Common myeloid progenitor, CD34-positive (primary cell): Measurements from ENCODE around the gene KRTAP10-4. TPM values are rescaled to one million over a fixed set of nuclear protein-coding genes. Genes with fewer than 3 reads are reported as not detected.
"Not testable (repeated sequence)": the region's sequence is repeated elsewhere in the genome, so short reads cannot be mapped to it uniquely, and the experiment has no call there.

ENCODE experiments used
- CTCF ChIA-PET: fragments of 350-600 bp; sonication (Branson Sonifier 250); formaldehyde crosslinking; loops from one replicate; lab custom pipeline; 2021; ENCODE audit warnings: antibody characterized with exemption; lab: Charles Lee
- POLR2A ChIA-PET: fragments of 350-600 bp; sonication (Branson Sonifier 250); formaldehyde crosslinking; loops from one replicate; lab custom pipeline; 2021; ENCODE audit warnings: antibody characterized with exemption; lab: Charles Lee
- DNase-seq, 3 donors: peaks; one replicate each; pipeline versions ENCODE4 v3.0.0 to v3.0.0-alpha.2; 2013
- H3K27ac ChIP-seq, 2 experiments: 1 replicate in 1 of 2; 2 replicates in 1 of 2; pipeline ENCODE4 v1.7.0; 2013; ENCODE audit warnings: inconsistent platforms in 2 of 2, low read length in 2 of 2, mild to moderate bottlenecking in 2 of 2, low read depth in 1 of 2, moderate library complexity in 1 of 2; ENCODE audit not compliant: severe bottlenecking in 2 of 2, insufficient read depth in 1 of 2, poor library complexity in 1 of 2
- H3K27me3 ChIP-seq, 5 experiments: replicated peaks in 2 of 5; 1 replicate in 3 of 5; 2 replicates in 2 of 5; pipeline versions ENCODE4 v1.6.1 to v1.7.0; 2013; ENCODE audit warnings: low read length in 4 of 5, mild to moderate bottlenecking in 2 of 5, moderate library complexity in 2 of 5, inconsistent platforms in 1 of 5; ENCODE audit not compliant: insufficient read depth in 5 of 5, control insufficient read depth in 4 of 5
- H3K36me3 ChIP-seq, 4 experiments: 1 replicate in 2 of 4; 2 replicates in 2 of 4; pipeline versions ENCODE4 v1.6.1 to v1.7.0; 2013; ENCODE audit warnings: low read length in 3 of 4, control low read depth in 1 of 4, mild to moderate bottlenecking in 1 of 4; ENCODE audit not compliant: control insufficient read depth in 4 of 4, insufficient read depth in 4 of 4
- H3K4me1 ChIP-seq, 4 experiments: 1 replicate in 3 of 4; 2 replicates in 1 of 4; pipeline versions ENCODE4 v1.6.1 to v1.7.1; 2013; ENCODE audit warnings: low read length in 3 of 4, mild to moderate bottlenecking in 3 of 4, control low read depth in 1 of 4, inconsistent platforms in 1 of 4, moderate library complexity in 1 of 4; ENCODE audit not compliant: control insufficient read depth in 4 of 4, insufficient read depth in 4 of 4; ENCODE audit errors: control extremely low read depth in 1 of 4
- H3K4me3 ChIP-seq, 7 experiments: 1 replicate in 4 of 7; 2 replicates in 3 of 7; pipeline versions ENCODE4 v1.5.1 to v1.7.0; 2013; ENCODE audit warnings: mild to moderate bottlenecking in 7 of 7, low read length in 6 of 7, moderate library complexity in 6 of 7, inconsistent platforms in 2 of 7, low read depth in 2 of 7, control low read depth in 1 of 7; ENCODE audit not compliant: insufficient read depth in 4 of 7, control insufficient read depth in 1 of 7; ENCODE audit errors: extremely low read depth in 1 of 7
- H3K9me3 ChIP-seq, 5 experiments: 1 replicate in 4 of 5; 2 replicates in 1 of 5; pipeline versions ENCODE4 v1.6.1 to v1.7.1; 2013; ENCODE audit warnings: low read length in 4 of 5, mild to moderate bottlenecking in 2 of 5, inconsistent platforms in 1 of 5, low read depth in 1 of 5, moderate library complexity in 1 of 5; ENCODE audit not compliant: control insufficient read depth in 4 of 5, insufficient read depth in 2 of 5; ENCODE audit errors: control extremely low read depth in 1 of 5
- WGBS: methylation state at CpG from one replicate; pipeline ENCODE4 v1.1.5; 2013; ENCODE audit not compliant: insufficient coverage; 5-methylcytosine and 5-hydroxymethylcytosine counted together
- polyA plus RNA-seq: library from polyadenylated mRNA; unstranded; fragments of 120-200 nt; gene quantifications from one replicate; pipeline ENCODE4 v1.2.1, GENCODE V29; 2013

Gene KRTAP10-4, protein sequence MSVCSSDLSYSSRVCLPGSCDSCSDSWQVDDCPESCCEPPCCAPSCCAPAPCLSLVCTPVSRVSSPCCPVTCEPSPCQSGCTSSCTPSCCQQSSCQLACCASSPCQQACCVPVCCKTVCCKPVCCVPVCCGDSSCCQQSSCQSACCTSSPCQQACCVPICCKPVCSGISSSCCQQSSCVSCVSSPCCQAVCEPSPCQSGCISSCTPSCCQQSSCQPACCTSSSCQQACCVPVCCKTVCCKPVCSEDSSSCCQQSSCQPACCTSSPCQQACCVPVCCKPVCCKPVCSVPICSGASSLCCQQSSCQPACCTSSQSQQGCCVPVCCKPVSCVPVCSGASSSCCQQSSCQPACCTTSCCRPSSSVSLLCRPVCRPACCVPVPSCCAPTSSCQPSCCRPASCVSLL
- polyA plus RNA-seq, result not detected

DNA sequence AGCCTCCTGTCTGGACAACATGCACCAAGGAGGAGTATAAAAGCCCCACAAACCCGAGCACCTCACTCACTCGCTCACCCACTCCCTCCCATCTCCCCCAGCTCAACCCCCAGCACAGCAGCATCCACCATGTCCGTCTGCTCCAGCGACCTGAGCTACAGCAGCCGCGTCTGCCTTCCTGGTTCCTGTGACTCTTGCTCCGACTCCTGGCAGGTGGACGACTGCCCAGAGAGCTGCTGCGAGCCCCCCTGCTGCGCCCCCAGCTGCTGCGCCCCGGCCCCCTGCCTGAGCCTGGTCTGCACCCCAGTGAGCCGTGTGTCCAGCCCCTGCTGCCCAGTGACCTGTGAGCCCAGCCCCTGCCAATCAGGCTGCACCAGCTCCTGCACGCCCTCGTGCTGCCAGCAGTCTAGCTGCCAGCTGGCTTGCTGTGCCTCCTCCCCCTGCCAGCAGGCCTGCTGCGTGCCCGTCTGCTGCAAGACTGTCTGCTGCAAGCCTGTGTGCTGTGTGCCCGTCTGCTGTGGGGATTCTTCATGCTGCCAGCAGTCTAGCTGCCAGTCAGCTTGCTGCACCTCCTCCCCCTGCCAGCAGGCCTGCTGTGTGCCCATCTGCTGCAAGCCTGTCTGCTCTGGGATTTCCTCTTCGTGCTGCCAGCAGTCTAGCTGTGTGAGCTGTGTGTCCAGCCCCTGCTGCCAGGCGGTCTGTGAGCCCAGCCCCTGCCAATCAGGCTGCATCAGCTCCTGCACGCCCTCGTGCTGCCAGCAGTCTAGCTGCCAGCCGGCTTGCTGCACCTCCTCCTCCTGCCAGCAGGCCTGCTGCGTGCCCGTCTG lies at the start of gene KRTAP10-4:
Gene KRTAP10-4, plus strand, starts transcription at position 100 of the 827 bp plus-strand sequence. Its CDS starts 30 bp downstream, at position 130.
- H3K36me3 ChIP-seq, H3K4me3 ChIP-seq, POLR2A ChIA-PET, CTCF ChIA-PET, H3K4me1 ChIP-seq, DNase-seq, H3K27ac ChIP-seq: not testable (repeated sequence)
- H3K9me3 ChIP-seq, result peaks cover 0 to 26% (median 12%) of the 10 kb centered on the region in 5 experiments
- 82% methylated on average over 11 of the region's 25 CpGs for WGBS
- H3K27me3 ChIP-seq, result peaks cover 0 to 32% (median 3%) of the 10 kb centered on the region in 5 experiments

DNA sequence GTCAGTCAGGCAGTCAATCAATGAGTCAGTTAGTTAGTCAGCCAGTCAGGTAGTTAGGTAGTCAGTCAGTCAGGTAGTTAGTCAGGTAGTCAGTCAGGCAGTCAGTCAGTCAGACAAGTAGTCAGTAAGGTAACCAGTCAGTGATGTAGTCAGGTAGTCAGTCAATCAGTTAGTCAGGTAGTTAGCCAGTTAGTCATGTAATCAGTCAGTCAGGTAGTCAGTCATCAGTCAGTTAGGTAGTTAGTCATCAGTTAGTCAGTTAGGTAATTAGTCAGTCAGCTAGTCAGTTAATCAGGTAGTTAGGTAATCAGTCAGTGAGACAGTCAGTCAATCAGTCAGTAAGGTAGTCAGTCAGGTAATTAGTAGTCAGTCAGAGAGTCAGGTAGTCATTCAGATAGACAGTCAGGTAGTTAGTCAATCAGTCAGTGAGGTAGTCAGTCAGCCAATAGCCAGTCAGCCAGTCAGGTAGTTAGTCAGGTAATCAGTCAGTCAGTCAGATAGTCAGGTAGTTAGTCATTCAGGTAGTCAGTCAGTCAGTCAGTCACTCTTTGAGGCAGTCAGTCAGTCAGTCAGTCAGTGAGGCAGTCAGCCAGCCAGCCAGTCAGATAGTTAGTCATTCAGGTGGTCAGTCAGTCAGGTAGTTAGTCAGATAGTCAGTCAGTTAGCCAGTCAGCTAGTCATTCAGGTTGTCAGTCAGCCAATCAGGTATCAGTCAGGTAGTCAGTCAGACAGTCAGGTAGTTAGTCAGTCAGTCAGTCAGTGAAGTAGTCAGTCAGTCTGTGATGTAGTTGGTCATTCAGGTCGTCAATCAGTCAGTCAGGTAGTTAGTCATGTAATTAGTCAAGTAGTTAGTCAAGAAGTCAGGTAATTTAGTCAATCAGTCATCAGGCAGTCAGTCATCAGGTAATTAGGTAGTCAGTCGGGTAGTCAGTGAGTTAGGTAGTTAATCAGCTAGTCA lies 48.8 kb upstream of the KRTAP10-4 start:
- DNase-seq, result no peak
- Histone ChIP-seq H3K4me1 (no peaks in the 10 kb centered on the region), H3K27me3 (peaks cover 0 to 2% (median 0%) of the 10 kb centered on the region in 5 experiments), H3K9me3 (peaks cover 0 to 15% (median 0%) of the 10 kb centered on the region in 5 experiments), H3K36me3 (no peaks in the 10 kb centered on the region), H3K4me3 (no peak overlapping the region), H3K27ac (no peak overlapping the region)
- CTCF ChIA-PET, result interaction anchor here (1.0 kb wide), 1 partner anchor 14 kb away, joined by 4 read pairs; no protein-coding TSS in a partner anchor
- POLR2A ChIA-PET, result no interaction called here
- 75% methylated on average over 1 of the region's 2 CpGs for WGBS

DNA sequence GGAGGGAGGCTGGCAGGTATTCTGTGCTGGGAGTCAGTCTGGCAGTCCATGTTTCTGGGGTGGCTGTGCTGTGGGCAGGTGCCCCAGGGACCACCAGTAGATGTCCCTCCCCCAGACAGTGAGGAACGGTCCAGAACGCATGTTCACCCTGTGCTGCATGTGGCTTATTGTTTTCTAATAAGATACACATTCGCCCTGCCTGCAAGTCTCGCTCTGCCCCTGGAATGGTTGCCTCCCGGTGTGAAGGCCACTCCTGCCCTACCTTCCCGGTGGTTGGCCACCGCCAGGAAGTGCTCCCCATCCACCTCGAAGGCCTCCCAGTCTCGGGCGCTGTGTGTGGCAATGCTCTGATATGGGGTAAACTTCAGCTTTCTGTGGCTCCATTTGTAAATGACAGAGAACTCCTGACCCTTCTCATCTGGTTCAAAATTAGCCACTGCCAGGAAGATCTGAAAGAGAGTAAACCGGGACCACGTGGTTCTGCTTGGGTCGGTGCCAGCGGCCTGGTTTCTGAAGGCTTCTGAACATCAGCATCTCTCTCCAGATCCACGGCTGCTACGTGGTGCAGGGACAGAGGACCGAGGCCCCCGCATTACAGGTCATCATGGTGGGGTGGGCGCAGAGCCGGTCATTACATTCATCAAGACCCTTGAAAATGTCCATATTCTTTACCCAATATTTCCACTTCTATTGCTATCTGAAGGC lies 48.0 kb upstream of the KRTAP10-4 start:
- Histone ChIP-seq H3K36me3 (no peaks in the 10 kb centered on the region), H3K27me3 (peaks cover 0 to 2% (median 0%) of the 10 kb centered on the region in 5 experiments), H3K9me3 (peaks cover 0 to 15% (median 0%) of the 10 kb centered on the region in 5 experiments), H3K27ac (no peak overlapping the region), H3K4me3 (no peak overlapping the region), H3K4me1 (no peaks in the 10 kb centered on the region)
- ChIA-PET POLR2A (no interaction called here), CTCF (no interaction called here)
- no peak for DNase-seq
- 95% methylated on average over 17 of the region's 20 CpGs for WGBS

DNA sequence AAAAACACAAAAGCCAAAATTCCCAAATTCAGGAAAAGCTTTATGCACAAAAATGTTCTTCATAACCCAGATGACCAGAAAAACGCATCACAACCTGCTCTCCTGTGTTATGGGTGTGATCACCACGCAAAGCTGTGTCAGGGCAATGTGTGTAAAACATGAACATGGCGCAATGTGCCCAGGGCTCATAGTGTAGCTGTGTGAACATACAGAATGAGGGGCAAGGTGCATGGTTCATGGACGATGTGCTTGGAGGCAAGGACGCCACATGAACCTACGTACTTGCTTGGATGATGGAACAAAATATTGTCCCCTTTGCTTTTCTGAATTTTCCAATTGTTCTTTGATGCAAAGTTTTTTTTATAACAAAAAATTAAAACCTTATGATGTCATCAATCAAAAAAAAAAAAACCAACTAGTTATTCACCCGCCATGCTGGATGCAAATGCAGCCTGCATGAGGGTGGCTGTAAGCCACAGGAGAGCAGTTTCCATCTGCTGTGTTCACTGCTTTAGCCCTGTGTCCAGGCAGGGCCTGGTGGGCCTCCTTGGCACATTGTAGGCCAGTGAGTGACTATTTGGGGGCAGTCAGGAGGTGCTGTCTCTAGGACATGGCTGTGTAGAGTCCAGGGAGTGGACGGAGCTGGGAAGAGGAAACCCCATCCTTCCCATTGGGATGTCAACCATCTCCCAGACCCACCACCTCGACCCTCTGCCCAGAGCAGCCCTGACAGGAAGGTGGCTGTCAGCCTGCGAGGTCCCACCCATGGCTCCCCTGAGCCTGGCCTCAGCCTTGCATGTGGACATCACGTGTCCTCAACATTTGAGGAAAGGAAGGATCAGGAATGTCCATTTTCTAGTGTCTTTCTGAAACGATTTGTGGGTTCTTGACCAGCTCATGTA lies 47.2 kb upstream of the KRTAP10-4 start:
- POLR2A ChIA-PET, result no interaction called here
- no peaks in the 10 kb centered on the region for H3K36me3 ChIP-seq
- peaks cover 0 to 2% (median 0%) of the 10 kb centered on the region in 5 experiments for H3K27me3 ChIP-seq
- DNase-seq, result no peak
- H3K9me3 ChIP-seq, result peaks cover 0 to 15% (median 0%) of the 10 kb centered on the region in 5 experiments
- CTCF ChIA-PET, result no interaction called here
- no peak overlapping the region for H3K27ac ChIP-seq
- H3K4me1 ChIP-seq, result no peaks in the 10 kb centered on the region
- no peak overlapping the region for H3K4me3 ChIP-seq
- 96% methylated on average over 7 of the region's 12 CpGs for WGBS

DNA sequence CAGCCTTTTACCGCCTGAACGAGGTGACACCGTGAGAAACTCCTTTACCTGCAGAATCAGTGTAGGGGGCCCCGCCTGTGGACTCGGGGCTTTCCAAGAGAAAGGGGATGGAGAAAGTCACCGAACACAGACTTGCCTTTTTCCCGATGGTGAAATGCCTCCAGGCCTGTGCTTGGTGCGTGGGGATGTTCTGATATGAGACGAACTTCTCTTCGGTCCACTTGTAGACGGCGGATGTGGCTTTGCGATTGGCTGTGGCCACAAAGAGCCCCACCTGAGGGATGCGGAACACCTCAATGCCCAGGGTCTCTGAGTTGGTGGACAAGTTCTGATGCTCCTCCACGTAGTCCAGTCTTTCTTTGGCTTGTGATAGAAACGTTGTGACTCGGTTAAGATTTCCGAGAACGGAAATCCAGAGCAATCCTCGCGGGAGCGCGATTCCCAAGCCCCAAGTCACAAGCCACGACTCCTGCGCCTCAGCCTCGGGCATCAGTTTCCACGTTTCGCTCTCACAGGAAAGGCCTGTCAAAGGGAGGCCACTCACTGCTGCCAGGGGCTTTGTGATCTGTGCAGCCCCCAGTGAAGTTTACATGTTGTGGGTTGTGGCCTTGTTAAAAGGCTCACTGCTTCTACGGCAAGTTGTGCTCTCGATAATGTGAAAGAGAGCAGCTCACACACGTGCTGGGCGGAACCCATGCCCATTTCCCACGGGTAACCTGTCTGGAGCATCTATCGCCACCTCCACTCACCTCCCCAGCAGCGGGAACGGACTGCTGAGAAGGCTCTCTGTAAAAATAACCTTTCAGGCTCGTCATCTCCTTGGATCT lies 46.2 kb upstream of the KRTAP10-4 start:
- Histone ChIP-seq H3K4me3 (no peak overlapping the region), H3K27ac (no peak overlapping the region), H3K36me3 (no peaks in the 10 kb centered on the region), H3K27me3 (peaks cover 0 to 2% (median 0%) of the 10 kb centered on the region in 5 experiments), H3K9me3 (peaks cover 0 to 15% (median 0%) of the 10 kb centered on the region in 5 experiments), H3K4me1 (no peaks in the 10 kb centered on the region)
- CTCF ChIA-PET, result no interaction called here
- POLR2A ChIA-PET, result no interaction called here
- 96% methylated on average over 35 of the region's 37 CpGs for WGBS
- no peak for DNase-seq
